Measurements from ENCODE around the gene OR52E4.

Gene OR52E4

DNA sequence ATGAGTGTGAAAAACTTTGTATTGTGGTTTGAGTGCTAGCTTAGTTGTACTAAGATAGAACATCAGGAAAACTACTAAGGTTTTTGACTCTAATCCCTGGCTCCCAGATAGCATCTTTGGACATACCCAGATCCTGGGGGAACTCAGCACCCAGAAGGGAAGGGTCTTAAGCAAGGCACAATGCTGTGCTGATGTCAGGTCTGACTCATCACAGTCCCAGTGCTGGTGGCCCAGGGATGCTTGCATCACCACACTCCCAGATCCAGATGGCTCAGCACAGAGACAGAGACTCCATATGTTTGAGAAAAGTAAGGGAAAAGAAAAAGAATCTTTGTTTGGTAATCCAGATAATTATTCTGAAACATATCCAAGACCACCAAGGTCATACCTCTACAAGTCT lies 43.4 kb downstream of the OR52E4 start:
- Histone ChIP-seq H3K27ac (ENCODE audit: insufficient read depth, low read depth, low read length, poor library complexity, severe bottlenecking) (no peak overlapping the region), H3K9me3 (ENCODE audit: control insufficient read depth, low read length) (peaks cover 2% of the 10 kb centered on the region), H3K4me3 (ENCODE audit: insufficient read depth, low read depth, low read length) (no peak overlapping the region)

GRCh38 chr11:5928271-5928670 lies 47.8 kb downstream of the OR52E4 start:
- no peaks in the 10 kb centered on the region for H3K36me3 ChIP-seq (ENCODE audit: control insufficient read depth, insufficient read depth, low read length)
- no peak overlapping the region for H3K27ac ChIP-seq (ENCODE audit: insufficient read depth, low read depth, low read length, poor library complexity, severe bottlenecking)
- H3K4me3 ChIP-seq (ENCODE audit: insufficient read depth, low read depth, low read length), result no peak overlapping the region
- H3K4me1 ChIP-seq (ENCODE audit: control insufficient read depth, insufficient read depth, low read length), result no peaks in the 10 kb centered on the region
- WGBS, 2 experiments, result 94 to 96% methylated on average over 17 of the region's 17 CpGs
- peaks cover 2% of the 10 kb centered on the region for H3K9me3 ChIP-seq (ENCODE audit: control insufficient read depth, low read length)
- no peaks in the 10 kb centered on the region for H3K27me3 ChIP-seq (ENCODE audit: control insufficient read depth, insufficient read depth, low read length, poor library complexity, severe bottlenecking)

More for the DNA sequence above, 43.4 kb downstream of the OR52E4 start:
- H3K36me3 ChIP-seq (ENCODE audit: control insufficient read depth, insufficient read depth, low read length), result no peaks in the 10 kb centered on the region
- H3K4me1 ChIP-seq (ENCODE audit: control insufficient read depth, insufficient read depth, low read length), result no peaks in the 10 kb centered on the region
- H3K27me3 ChIP-seq (ENCODE audit: control insufficient read depth, insufficient read depth, low read length, poor library complexity, severe bottlenecking), result no peaks in the 10 kb centered on the region

GRCh38 chr11:5928811-5929210 lies 48.4 kb downstream of the OR52E4 start:
- Histone ChIP-seq H3K9me3 (ENCODE audit: control insufficient read depth, low read length) (peaks cover 2% of the 10 kb centered on the region), H3K4me3 (ENCODE audit: insufficient read depth, low read depth, low read length) (no peak overlapping the region), H3K27ac (ENCODE audit: insufficient read depth, low read depth, low read length, poor library complexity, severe bottlenecking) (no peak overlapping the region), H3K27me3 (ENCODE audit: control insufficient read depth, insufficient read depth, low read length, poor library complexity, severe bottlenecking) (no peaks in the 10 kb centered on the region), H3K4me1 (ENCODE audit: control insufficient read depth, insufficient read depth, low read length) (no peaks in the 10 kb centered on the region), H3K36me3 (ENCODE audit: control insufficient read depth, insufficient read depth, low read length) (no peaks in the 10 kb centered on the region)
- 89% methylated on average over 15 of the region's 15 CpGs for WGBS, 2 experiments

DNA sequence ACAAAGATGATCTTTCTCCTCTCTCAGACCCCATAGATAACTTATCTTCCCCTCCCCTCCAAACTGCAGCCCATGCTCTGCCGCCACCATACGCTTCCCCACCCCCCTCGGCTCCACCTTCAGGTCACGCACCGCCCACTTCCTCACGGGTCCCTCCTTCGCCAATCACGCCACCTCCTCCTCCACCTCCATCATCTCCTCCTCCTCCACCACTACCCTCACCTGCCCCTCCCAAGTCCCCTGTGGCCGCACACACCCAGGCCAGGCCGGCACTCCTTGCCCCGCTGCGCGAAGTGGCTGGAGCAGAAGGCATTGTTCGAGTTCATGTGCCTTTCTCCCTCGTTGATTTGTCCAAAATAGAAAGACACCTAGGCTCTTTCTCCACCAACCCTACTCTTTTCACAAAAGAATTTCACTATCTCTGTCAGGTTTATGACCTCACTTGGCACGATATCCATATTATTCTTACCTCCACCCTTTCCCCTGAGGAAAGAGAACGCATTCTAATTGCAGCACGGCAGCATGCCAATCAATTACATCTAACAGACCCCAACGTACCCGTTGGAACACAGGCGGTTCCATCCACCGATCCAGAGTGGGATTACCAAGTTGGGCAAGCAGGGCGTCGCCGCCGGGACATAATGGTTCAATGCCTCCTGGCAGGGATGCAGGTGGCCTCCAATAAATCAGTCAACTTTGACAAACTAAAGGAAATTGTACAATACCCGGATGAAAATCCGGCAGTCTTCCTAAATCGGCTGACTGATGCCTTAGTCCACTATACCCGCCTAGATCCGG lies 49.3 kb downstream of the OR52E4 start:
- 91% methylated on average over 31 of the region's 31 CpGs for WGBS, 2 experiments
- no peak overlapping the region for H3K4me3 ChIP-seq (ENCODE audit: insufficient read depth, low read depth, low read length)
- H3K36me3 ChIP-seq (ENCODE audit: control insufficient read depth, insufficient read depth, low read length), result no peaks in the 10 kb centered on the region

DNA sequence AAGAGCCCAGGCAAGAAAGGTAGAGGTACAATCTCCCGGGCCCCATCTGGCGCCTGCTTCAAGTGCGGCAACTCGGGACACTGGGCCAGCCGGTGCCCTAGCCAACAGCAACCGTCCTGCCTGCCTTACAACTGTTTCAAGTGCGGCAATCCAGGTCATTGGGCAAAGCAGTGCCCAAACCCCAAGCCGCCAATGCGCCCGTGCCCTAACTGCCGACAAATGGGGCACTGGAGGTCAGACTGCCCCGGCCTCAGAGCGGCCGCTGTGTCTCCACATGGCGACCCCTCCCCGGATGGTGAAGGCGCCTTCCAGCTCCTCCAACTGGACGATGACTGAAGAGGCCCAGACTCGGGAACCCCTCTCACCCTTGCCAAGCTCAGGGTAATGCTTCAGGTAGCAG lies 50.2 kb downstream of the OR52E4 start:
- H3K9me3 ChIP-seq (ENCODE audit: control insufficient read depth, low read length), result peaks cover 2% of the 10 kb centered on the region
- no peak overlapping the region for H3K4me3 ChIP-seq (ENCODE audit: insufficient read depth, low read depth, low read length)
- 95% methylated on average over 19 of the region's 19 CpGs for WGBS, 2 experiments
- no peaks in the 10 kb centered on the region for H3K36me3 ChIP-seq (ENCODE audit: control insufficient read depth, insufficient read depth, low read length)
- H3K27me3 ChIP-seq (ENCODE audit: control insufficient read depth, insufficient read depth, low read length, poor library complexity, severe bottlenecking), result no peaks in the 10 kb centered on the region
- no peak overlapping the region for H3K27ac ChIP-seq (ENCODE audit: insufficient read depth, low read depth, low read length, poor library complexity, severe bottlenecking)
- H3K4me1 ChIP-seq (ENCODE audit: control insufficient read depth, insufficient read depth, low read length), result no peaks in the 10 kb centered on the region

More for the DNA sequence above, 49.3 kb downstream of the OR52E4 start:
- Histone ChIP-seq H3K27ac (ENCODE audit: insufficient read depth, low read depth, low read length, poor library complexity, severe bottlenecking) (no peak overlapping the region), H3K4me1 (ENCODE audit: control insufficient read depth, insufficient read depth, low read length) (no peaks in the 10 kb centered on the region), H3K9me3 (ENCODE audit: control insufficient read depth, low read length) (peaks cover 2% of the 10 kb centered on the region), H3K27me3 (ENCODE audit: control insufficient read depth, insufficient read depth, low read length, poor library complexity, severe bottlenecking) (no peaks in the 10 kb centered on the region)

DNA sequence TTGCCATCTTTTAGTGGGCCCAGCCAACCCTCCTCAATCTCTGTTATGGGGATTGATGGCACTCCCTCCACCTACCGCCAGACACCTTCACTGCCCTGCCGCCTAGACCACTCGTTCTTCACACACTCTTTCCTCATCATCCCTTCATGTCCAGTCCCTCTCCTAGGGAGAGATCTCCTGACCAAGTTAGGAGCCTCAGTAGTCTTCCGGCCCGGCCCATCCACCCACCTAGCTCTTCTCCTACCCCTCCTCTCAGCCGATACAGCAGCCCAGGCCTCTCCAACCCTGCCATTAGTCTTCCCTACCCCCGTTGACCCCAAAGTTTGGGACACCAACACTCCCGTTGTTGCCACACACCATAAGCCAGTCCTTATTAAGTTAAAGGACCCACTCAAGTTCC lies 50.6 kb downstream of the OR52E4 start:
- Histone ChIP-seq H3K4me3 (ENCODE audit: insufficient read depth, low read depth, low read length) (no peak overlapping the region), H3K4me1 (ENCODE audit: control insufficient read depth, insufficient read depth, low read length) (no peaks in the 10 kb centered on the region), H3K27ac (ENCODE audit: insufficient read depth, low read depth, low read length, poor library complexity, severe bottlenecking) (no peak overlapping the region), H3K9me3 (ENCODE audit: control insufficient read depth, low read length) (peaks cover 2% of the 10 kb centered on the region), H3K27me3 (ENCODE audit: control insufficient read depth, insufficient read depth, low read length, poor library complexity, severe bottlenecking) (no peaks in the 10 kb centered on the region), H3K36me3 (ENCODE audit: control insufficient read depth, insufficient read depth, low read length) (no peaks in the 10 kb centered on the region)
- 91 to 94% methylated on average over 8 of the region's 8 CpGs for WGBS, 2 experiments

DNA sequence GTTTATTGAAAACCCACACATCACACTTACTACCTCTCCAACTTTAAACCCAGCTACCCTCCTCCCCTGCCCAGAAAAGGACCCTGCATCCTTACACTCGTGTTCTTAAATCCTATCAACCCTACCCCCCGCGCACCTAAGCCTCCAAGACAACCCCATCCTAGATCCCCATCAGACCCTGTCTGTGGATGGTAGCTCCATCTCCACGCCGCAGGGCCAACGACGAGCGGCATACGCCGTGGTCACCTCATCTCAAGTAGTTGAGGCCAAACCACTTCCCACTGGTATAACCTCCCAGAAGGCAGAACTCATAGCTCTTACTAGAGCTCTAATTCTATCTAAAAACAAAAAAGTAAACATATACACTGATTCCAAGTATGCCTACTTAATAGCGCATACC lies 52.2 kb downstream of the OR52E4 start:
- H3K4me1 ChIP-seq (ENCODE audit: control insufficient read depth, insufficient read depth, low read length), result no peaks in the 10 kb centered on the region
- 93 to 96% methylated on average over 11 of the region's 11 CpGs for WGBS, 2 experiments

DNA sequence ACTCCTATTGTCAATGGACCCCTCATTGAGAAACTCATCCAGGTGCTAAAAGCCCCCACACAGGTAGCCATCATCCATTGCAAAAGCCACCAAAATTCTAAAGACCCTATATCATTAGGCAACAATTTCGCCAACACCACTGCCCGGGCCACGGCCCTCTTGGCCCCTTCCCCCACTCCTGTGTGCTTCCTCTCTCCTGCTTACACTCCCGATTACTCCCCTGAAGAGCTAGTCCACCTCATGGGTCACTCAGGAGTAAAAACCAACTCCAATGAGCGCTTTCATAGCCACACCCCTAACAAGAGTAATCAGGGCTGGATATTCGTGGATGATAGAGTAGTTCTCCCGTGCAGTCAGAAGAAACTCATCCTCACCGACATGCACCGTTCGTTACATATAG lies 52.7 kb downstream of the OR52E4 start:
- Histone ChIP-seq H3K27me3 (ENCODE audit: control insufficient read depth, insufficient read depth, low read length, poor library complexity, severe bottlenecking) (no peaks in the 10 kb centered on the region), H3K27ac (ENCODE audit: insufficient read depth, low read depth, low read length, poor library complexity, severe bottlenecking) (no peak overlapping the region), H3K4me3 (ENCODE audit: insufficient read depth, low read depth, low read length) (no peak overlapping the region), H3K4me1 (ENCODE audit: control insufficient read depth, insufficient read depth, low read length) (no peaks in the 10 kb centered on the region), H3K36me3 (ENCODE audit: control insufficient read depth, insufficient read depth, low read length) (no peaks in the 10 kb centered on the region), H3K9me3 (ENCODE audit: control insufficient read depth, low read length) (no peaks in the 10 kb centered on the region)
- 95% methylated on average over 10 of the region's 10 CpGs for WGBS, 2 experiments

More for the DNA sequence above, 52.2 kb downstream of the OR52E4 start:
- Histone ChIP-seq H3K36me3 (ENCODE audit: control insufficient read depth, insufficient read depth, low read length) (no peaks in the 10 kb centered on the region), H3K27ac (ENCODE audit: insufficient read depth, low read depth, low read length, poor library complexity, severe bottlenecking) (no peak overlapping the region), H3K4me3 (ENCODE audit: insufficient read depth, low read depth, low read length) (no peak overlapping the region), H3K27me3 (ENCODE audit: control insufficient read depth, insufficient read depth, low read length, poor library complexity, severe bottlenecking) (no peaks in the 10 kb centered on the region), H3K9me3 (ENCODE audit: control insufficient read depth, low read length) (no peaks in the 10 kb centered on the region)

All from ectodermal cell (in vitro differentiated cells).